RWPE2 (cell line): ENCODE results near the gene TYR.

Source experiments
- ATAC-seq: fragments of 200-7000 bp; cut with Tn5 transposase; 3 replicates; pipeline ENCODE4 v1.9.1; 2021; ENCODE audit warnings: low read depth
- DNase-seq: peaks from one replicate; pipeline ENCODE4 v3.0.0-alpha.2; 2020; ENCODE audit warnings: low spot score
- H3K27ac ChIP-seq: fragments of 450-650 bp; 2 replicates; pipeline ENCODE4 v1.5.1; 2017; ENCODE audit warnings: mild to moderate bottlenecking; ENCODE audit not compliant: poor library complexity, severe bottlenecking
- H3K27me3 ChIP-seq: fragments of 250-450 bp; sonication (Bioruptor Pico); 2 replicates; pipeline ENCODE4 v1.5.1; 2021; ENCODE audit warnings: mild to moderate bottlenecking, moderate library complexity; ENCODE audit not compliant: insufficient read depth, poor library complexity, severe bottlenecking
- H3K36me3 ChIP-seq: fragments of 250-450 bp; sonication (Bioruptor Pico); 2 replicates; pipeline ENCODE4 v1.5.1; 2020; ENCODE audit warnings: low read depth, mild to moderate bottlenecking, moderate library complexity
- H3K4me1 ChIP-seq: fragments of 250-450 bp; sonication (Bioruptor Pico); 2 replicates; pipeline ENCODE4 v1.5.1; 2021; ENCODE audit warnings: mild to moderate bottlenecking, moderate library complexity; ENCODE audit not compliant: insufficient read depth, poor library complexity, severe bottlenecking
- H3K4me3 ChIP-seq: fragments of 250-450 bp; sonication (Bioruptor Pico); 2 replicates; pipeline ENCODE4 v1.5.1; 2021; ENCODE audit warnings: mild to moderate bottlenecking, moderate library complexity; ENCODE audit not compliant: severe bottlenecking
- H3K9me3 ChIP-seq: fragments of 250-450 bp; sonication (Bioruptor Pico); 2 replicates; pipeline ENCODE4 v1.5.1; 2021; ENCODE audit warnings: mild to moderate bottlenecking, moderate library complexity; ENCODE audit not compliant: severe bottlenecking
- CTCF ChIP-seq: fragments of 450-650 bp; IDR thresholded peaks from one replicate; pipeline ENCODE4 v1.5.1; 2017; ENCODE audit warnings: mild to moderate bottlenecking, moderate library complexity; ENCODE audit not compliant: poor library complexity, severe bottlenecking

The TYR gene

GRCh38 chr11:89182773-89183518, 5.3 kb downstream of the TYR start:
- DNase-seq (no peak), ATAC-seq (no peak)
- no peaks in the 10 kb centered on the region for H3K36me3 ChIP-seq
- H3K9me3 ChIP-seq = no peaks in the 10 kb centered on the region
- no peak for TF ChIP-seq CTCF
- H3K27me3 ChIP-seq = no peaks in the 10 kb centered on the region
- H3K4me3 ChIP-seq = no peak overlapping the region
- no peaks in the 10 kb centered on the region for H3K4me1 ChIP-seq
- no peak overlapping the region for H3K27ac ChIP-seq

GRCh38 chr11:89184021-89184420, 6.3 kb downstream of the TYR start:
- Histone ChIP-seq H3K4me3 (no peak overlapping the region), H3K27me3 (no peaks in the 10 kb centered on the region), H3K27ac (no peak overlapping the region), H3K4me1 (no peaks in the 10 kb centered on the region), H3K36me3 (no peaks in the 10 kb centered on the region), H3K9me3 (no peaks in the 10 kb centered on the region)
- ATAC-seq = no peak
- DNase-seq = no peak
- TF ChIP-seq CTCF = no peak

- Histone ChIP-seq H3K4me3 (no peak overlapping the region), H3K36me3 (no peaks in the 10 kb centered on the region), H3K27me3 (no peaks in the 10 kb centered on the region), H3K27ac (no peak overlapping the region), H3K9me3 (no peaks in the 10 kb centered on the region), H3K4me1 (no peaks in the 10 kb centered on the region)
- DNase-seq = no peak
- no peak for ATAC-seq
- no peak for TF ChIP-seq CTCF
Measured at GRCh38 chr11:89189776-89190175, 12.1 kb downstream of the TYR start.

- no peak for ATAC-seq
- Histone ChIP-seq H3K36me3 (no peaks in the 10 kb centered on the region), H3K4me3 (no peak overlapping the region), H3K9me3 (no peaks in the 10 kb centered on the region), H3K4me1 (no peaks in the 10 kb centered on the region), H3K27me3 (no peaks in the 10 kb centered on the region), H3K27ac (no peak overlapping the region)
- DNase-seq = no peak
- TF ChIP-seq CTCF = no peak
Measured at GRCh38 chr11:89201138-89201537, 23.5 kb downstream of the TYR start.

- Histone ChIP-seq H3K36me3 (no peaks in the 10 kb centered on the region), H3K4me3 (no peak overlapping the region), H3K27ac (no peak overlapping the region), H3K27me3 (no peaks in the 10 kb centered on the region), H3K4me1 (no peaks in the 10 kb centered on the region), H3K9me3 (no peaks in the 10 kb centered on the region)
- no peak for TF ChIP-seq CTCF
- no peak for DNase-seq
- no peak for ATAC-seq
Measured at GRCh38 chr11:89203814-89204213, 26.1 kb downstream of the TYR start.
